Stimulated activated CD8-positive, alpha-beta memory T cell treated with anti-CD3 and anti-CD28 coated beads, Interleukin-7, amount 100 ng/mL, for 4 hours (primary cell): ENCODE data around the gene DPYSL4.

ENCODE experiments used
- DNase-seq, 2 donors: peaks; one replicate each; pipeline ENCODE4 v3.0.0-alpha.2; 2020; ENCODE audit warnings: low read depth in 2 of 2

Gene DPYSL4

DNA sequence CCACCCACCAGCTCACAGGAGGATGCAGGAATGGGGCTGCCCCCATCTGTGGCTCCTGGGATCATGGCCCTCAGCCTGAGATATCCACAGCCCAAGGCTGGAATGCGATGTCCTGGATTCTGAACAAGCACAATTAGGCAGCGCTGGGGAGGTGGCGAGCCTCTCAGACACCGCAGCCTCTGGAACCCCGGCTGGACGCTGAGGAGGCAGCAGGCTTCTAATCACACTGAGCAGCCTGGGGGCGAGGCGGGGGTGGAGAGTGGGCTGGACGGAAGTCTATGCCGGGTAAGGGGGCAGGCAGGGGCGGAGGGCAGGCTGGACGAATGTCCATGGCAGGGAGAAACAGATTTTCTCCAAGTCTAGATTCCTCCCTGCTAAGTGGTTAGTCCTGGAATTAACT is 56.4 kb downstream of the DPYSL4 start:
- DNase-seq, result no peak

DNA sequence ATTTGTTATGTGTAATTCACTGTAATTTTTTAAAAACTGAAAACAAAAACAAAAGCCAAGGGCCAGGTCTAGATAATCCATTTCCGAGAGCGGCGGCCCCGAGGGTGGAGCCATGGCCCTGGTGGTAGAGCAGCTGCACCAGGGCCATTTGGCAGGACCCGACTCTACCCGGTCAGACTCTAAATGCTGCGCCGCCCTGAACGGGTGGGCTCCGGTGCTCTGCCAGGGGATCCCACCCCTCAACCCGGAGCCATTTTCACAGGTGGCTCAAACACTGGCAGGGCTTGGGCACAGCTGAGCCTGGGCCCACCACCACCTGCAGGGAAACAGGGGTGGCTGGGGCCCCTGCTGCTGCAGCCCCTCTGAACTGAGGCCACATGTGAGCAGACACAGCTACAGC is 56.9 kb downstream of the DPYSL4 start:
- no peak for DNase-seq

DNA sequence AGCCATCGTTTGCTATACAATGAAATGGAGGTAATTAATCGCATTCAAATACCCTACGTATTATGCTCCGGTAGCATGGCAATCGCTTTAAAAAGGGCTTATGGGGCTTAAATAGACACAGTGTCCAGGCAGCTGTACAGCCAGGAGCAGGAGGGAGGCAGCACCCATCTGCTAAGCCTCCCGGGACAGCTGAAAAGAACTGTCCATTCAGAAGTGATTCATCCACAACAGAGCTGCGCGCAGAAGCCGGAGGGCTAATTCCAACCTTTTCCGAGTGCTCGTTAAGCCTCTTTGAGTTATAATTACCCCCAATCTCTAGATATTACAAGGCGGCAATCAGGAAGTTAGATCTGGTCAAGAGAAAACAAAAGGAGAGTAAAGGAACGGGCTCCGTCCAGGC is 58.3 kb downstream of the DPYSL4 start:
- no peak for DNase-seq

DNA sequence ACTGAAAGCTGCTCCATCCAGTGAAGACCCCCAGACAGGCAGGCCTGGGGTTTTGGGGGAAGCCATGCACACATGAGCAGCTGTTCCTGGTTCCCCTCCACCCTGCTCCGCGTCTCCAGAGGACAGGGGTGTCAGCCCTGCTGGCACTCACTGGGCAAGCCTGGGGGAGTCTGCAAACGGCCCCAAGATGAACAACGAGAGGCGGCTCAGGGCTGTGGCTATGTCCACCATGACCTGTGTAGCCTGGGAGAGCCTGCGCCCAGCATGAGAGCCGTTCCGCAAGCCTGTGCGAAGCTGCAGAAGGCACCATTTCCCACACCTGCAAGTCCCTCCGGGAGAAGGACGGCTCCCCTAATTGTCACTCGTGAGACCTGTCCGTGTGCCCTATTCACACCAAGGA is 59.5 kb downstream of the DPYSL4 start:
- DNase-seq, result no peak

- no peak for DNase-seq
Observed at GRCh38 chr10:132247943-132248342, 61.2 kb downstream of the DPYSL4 start.

GRCh38 chr10:132248455-132249225 is 61.9 kb downstream of the DPYSL4 start:
- peak; percentile 11 to 42 for DNase-seq

GRCh38 chr10:132249226-132249724 is 62.5 kb downstream of the DPYSL4 start:
- DNase-seq, result no peak

DNA sequence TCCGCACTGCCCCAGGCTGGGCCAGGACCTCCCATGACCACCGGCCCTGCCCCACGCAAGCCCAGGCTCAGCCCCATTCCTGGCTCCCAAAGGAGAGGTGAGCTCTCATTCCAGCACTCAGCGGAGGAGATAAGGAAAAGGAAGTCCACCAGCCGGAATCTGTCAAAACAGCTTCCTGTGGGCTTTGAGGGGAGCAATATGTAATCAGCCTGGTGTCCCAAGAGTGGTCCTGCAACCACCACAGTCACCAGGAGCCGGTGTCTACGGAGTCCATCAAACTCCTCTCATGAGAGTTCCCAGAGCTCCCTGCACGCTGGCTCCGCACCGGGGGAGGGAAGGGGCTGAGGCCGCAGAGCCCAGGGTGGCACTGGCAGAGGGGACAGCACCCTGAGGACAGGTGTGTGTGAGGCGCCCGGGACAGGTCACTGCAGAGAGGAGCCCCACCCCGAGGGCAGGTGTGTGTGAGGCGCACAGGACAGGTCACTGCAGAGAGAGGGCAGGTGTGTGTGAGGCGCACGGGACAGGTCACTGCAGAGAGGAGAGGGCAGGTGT is 63.2 kb downstream of the DPYSL4 start:
- DNase-seq, result no peak

DNA sequence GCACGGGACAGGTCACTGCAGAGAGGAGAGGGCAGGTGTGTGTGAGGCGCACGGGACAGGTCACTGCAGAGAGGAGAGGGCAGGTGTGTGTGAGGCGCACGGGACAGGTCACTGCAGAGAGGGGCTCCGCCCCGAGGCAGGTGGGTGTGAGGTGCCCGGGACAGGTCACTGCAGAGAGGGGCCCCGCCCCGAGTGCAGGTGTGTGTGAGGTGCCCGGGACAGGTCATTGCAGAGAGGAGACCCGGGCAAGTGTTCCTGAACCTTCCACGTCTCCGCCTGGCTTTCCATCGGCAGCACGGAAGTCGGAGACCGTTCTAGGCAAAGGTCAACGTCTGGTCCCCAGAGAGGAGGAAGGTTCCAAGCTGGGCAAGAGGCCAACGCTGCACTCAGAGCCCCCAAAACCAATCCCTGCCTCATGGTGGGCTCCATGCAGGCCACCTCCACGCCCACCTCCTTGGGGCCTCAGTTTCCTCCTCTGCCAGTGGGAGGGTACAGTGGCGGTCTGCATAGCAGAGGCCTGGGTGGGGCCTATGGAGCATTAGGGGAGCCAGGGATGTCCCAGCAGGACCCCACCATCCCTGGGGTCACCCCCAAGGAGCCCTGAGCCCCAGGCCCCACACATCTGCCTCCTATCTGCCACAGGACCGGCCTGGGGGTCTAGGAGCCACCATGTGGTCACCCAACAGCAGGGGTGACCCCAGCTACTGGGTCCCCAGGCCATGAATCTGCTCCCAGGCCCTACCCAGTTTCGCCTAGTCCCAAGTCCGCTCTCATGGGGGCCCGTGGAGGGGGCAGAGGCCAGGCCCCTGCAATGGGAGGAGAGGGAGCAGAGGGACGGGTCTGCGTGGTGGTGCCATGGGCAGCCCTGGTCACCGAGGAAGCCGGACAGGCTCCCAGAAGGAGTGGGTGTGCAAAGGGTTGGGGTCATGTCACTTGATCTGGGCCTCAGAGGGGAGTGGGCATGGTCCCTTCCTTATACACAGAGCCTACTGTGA is 64.0 kb downstream of the DPYSL4 start:
- no peak for DNase-seq

DNA sequence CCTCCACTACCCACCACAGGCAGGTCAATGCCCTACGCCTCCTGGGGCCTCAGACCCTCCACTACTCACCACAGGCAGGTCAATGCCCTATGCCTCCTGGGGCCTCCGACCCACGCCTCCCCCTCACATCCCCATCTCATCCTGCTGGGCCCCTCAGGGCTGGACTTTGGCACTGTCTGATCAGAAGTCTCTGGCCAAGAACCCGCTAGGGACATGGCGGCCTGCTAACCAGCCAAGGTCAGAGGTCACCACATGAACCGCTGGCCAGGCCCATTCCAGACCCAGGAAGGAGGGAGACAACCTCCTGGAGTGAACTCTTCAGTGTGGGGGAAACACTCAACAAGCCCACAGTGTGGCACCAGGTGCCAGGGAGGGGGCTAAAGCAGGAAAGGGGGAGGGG is 65.2 kb downstream of the DPYSL4 start:
- no peak for DNase-seq

DNA sequence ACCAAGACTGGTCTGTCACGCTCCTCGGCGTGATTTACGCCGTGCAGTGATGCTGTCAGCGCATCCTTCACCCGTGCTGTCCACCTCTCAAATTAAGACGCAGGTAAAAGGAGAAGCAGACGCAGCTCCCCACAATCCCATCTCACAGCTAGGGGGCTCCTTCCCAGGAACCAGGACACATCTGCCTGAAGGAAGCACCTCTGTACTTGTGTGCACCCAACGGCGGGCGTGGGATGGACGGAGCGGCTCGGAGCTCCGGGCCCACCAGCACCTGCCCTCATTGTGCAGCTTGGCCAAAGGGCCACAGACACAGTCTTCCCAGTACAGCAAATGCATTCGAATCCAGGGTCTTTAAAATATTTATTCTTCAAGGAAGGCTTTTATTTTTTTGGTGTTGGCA is 65.7 kb downstream of the DPYSL4 start:
- no peak for DNase-seq

- no peak for DNase-seq
Observed at GRCh38 chr10:132253092-132253687, 66.4 kb downstream of the DPYSL4 start.

DNA sequence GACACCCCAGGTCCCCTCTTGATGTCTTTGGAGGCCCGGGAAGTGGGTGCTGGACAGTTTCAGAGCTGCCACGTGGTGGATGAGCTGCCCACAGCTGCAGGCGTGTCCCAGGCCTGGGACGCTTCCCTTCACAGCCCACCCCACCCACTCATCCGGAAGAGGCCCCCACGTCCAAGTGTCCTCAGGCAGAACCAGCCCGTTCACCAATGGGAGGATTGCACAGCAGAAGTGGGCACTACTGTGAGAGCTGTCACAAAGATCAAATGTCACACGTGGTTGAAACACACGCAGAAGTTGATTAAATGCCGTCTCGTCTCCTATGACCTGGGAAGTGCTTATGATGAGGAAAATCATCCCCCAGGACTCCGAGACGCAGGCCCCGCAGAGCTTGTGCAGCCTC is 68.1 kb downstream of the DPYSL4 start:
- no peak for DNase-seq
